GM21526 (cell line): ENCODE results near the gene PIGC.

Experiments
- ATAC-seq: cut with Tn5 transposase; IDR thresholded peaks from one replicate; pipeline ENCODE4 v1.9.1; 2021; ENCODE audit warnings: moderate library complexity; ENCODE audit not compliant: unreplicated experiment, low FRiP score

The PIGC gene

GRCh38 chr1:172400722-172401105 is 43.2 kb downstream of the PIGC start:
- ATAC-seq, result no peak

- ATAC-seq, result no peak
Measured at GRCh38 chr1:172399756-172400721, 43.8 kb downstream of the PIGC start.

- ATAC-seq, result no peak
Measured at GRCh38 chr1:172398970-172399755, 44.7 kb downstream of the PIGC start.

- ATAC-seq, result no peak
Measured at GRCh38 chr1:172398193-172398592, 45.7 kb downstream of the PIGC start.

GRCh38 chr1:172397633-172398032 is 46.2 kb downstream of the PIGC start:
- no peak for ATAC-seq

- ATAC-seq, result no peak
Measured at GRCh38 chr1:172397221-172397620, 46.6 kb downstream of the PIGC start.

- no peak for ATAC-seq
Measured at GRCh38 chr1:172395576-172395975, 48.3 kb downstream of the PIGC start.

- ATAC-seq, result no peak
Measured at GRCh38 chr1:172394811-172395210, 49.1 kb downstream of the PIGC start.

- ATAC-seq, result peak; percentile 74
Measured at GRCh38 chr1:172394141-172394751, 49.6 kb downstream of the PIGC start.

- ATAC-seq, result no peak
Measured at GRCh38 chr1:172393354-172393753, 50.5 kb downstream of the PIGC start.

- no peak for ATAC-seq
Measured at GRCh38 chr1:172391976-172392375, 51.9 kb downstream of the PIGC start.
